ENCODE data around the gene DRD1. TPM values are rescaled to one million over a fixed set of nuclear protein-coding genes. Genes with fewer than 3 reads are reported as not detected.
"Not testable (repeated sequence)": the region's sequence is repeated elsewhere in the genome, so short reads cannot be mapped to it uniquely, and the experiment has no call there.

The DRD1 gene
- total and polyA plus RNA-seq, 7 experiments from 2014 or later: not detected

GRCh38 chr5:175446378-175446777, 2.4 kb upstream of the DRD1 start:
- H3K9me3 Mint-ChIP-seq, H3K4me3 Mint-ChIP-seq, POLR2A ChIA-PET: not testable (repeated sequence)

GRCh38 chr5:175444905-175445456, 999 bp upstream of the DRD1 start:
- no peak overlapping the region for H3K27ac ChIP-seq (ENCODE audit: low read depth, low read length)
- no peak overlapping the region for H3K4me3 ChIP-seq (ENCODE audit: low read length)
- DNase-seq: no peak
- no peaks in the 10 kb centered on the region for H3K9me3 ChIP-seq (ENCODE audit: control insufficient read depth in 2 of 3, low read length in 3 of 3)
- POLR2A ChIA-PET: no interaction called here
- no peaks in the 10 kb centered on the region for H3K36me3 Mint-ChIP-seq
- intact Hi-C loops (cut with micrococcal nuclease): loop anchor here (1.0 kb wide), 1 partner anchor 494 kb away; no protein-coding TSS in a partner anchor
- peak overlapping the region; percentile 42 to 86 (median 77) for H3K4me3 Mint-ChIP-seq
- no peak overlapping the region for H3K27ac Mint-ChIP-seq
- H3K27me3 ChIP-seq (ENCODE audit: control insufficient read depth in 2 of 2, insufficient read depth in 2 of 2, low read length in 2 of 2): peaks cover 3 to 12% of the 10 kb centered on the region in 2 donors
- no peaks in the 10 kb centered on the region for H3K36me3 ChIP-seq (ENCODE audit: control insufficient read depth in 2 of 3, insufficient read depth in 3 of 3, low read length in 3 of 3)
- peaks cover 49 to 85% (median 51%) of the 10 kb centered on the region in 5 donors for H3K27me3 Mint-ChIP-seq
- H3K4me1 Mint-ChIP-seq: peaks cover 0 to 14% (median 7%) of the 10 kb centered on the region in 7 donors
- CTCF ChIA-PET: interaction anchor here (0.7 to 1.5 kb wide), 2 partner anchors 491 to 496 kb away, joined by 3 to 13 read pairs; no protein-coding TSS in a partner anchor
- peaks cover 0 to 5% of the 10 kb centered on the region in 2 donors for H3K4me1 ChIP-seq (ENCODE audit: control insufficient read depth in 2 of 2, insufficient read depth in 2 of 2, low read length in 2 of 2)
- no peak for ATAC-seq
- H3K9me3 Mint-ChIP-seq: no peaks in the 10 kb centered on the region

More at GRCh38 chr5:175446378-175446777, 2.4 kb upstream of the DRD1 start:
- H3K36me3 ChIP-seq (ENCODE audit: control insufficient read depth in 2 of 3, insufficient read depth in 3 of 3, low read length in 3 of 3); H3K36me3 Mint-ChIP-seq; H3K4me3 ChIP-seq (ENCODE audit: low read length); H3K27ac ChIP-seq (ENCODE audit: low read depth, low read length); H3K4me1 ChIP-seq (ENCODE audit: control insufficient read depth in 2 of 2, insufficient read depth in 2 of 2, low read length in 2 of 2); ATAC-seq; H3K27ac Mint-ChIP-seq; DNase-seq; H3K9me3 ChIP-seq (ENCODE audit: control insufficient read depth in 2 of 3, low read length in 3 of 3); intact Hi-C loops (cut with micrococcal nuclease); CTCF ChIA-PET: not testable (repeated sequence)
- H3K4me1 Mint-ChIP-seq: peaks cover 0 to 14% (median 7%) of the 10 kb centered on the region in 7 donors
- peaks cover 3 to 12% of the 10 kb centered on the region in 2 donors for H3K27me3 ChIP-seq (ENCODE audit: control insufficient read depth in 2 of 2, insufficient read depth in 2 of 2, low read length in 2 of 2)
- peaks cover 48 to 86% (median 59%) of the 10 kb centered on the region in 5 donors for H3K27me3 Mint-ChIP-seq

GRCh38 chr5:175443514-175444059, 395 bp downstream of the DRD1 start:
- no peak overlapping the region for H3K27ac Mint-ChIP-seq
- peaks cover 3 to 12% of the 10 kb centered on the region in 2 donors for H3K27me3 ChIP-seq (ENCODE audit: control insufficient read depth in 2 of 2, insufficient read depth in 2 of 2, low read length in 2 of 2)
- H3K27ac ChIP-seq (ENCODE audit: low read depth, low read length): no peak overlapping the region
- ChIA-PET POLR2A (no interaction called here), CTCF (interaction anchor here (0.6 to 1.5 kb wide), 4 partner anchors 17 to 1416 kb away, joined by 3 to 13 read pairs (median 4); no protein-coding TSS in a partner anchor)
- ATAC-seq: no peak
- H3K9me3 ChIP-seq (ENCODE audit: control insufficient read depth in 2 of 3, low read length in 3 of 3): no peaks in the 10 kb centered on the region
- peaks cover 0 to 14% (median 7%) of the 10 kb centered on the region in 7 donors for H3K4me1 Mint-ChIP-seq
- no peaks in the 10 kb centered on the region for H3K36me3 Mint-ChIP-seq
- intact Hi-C loops (cut with micrococcal nuclease): loop anchor here (1.0 kb wide), 1 partner anchor 492 kb away; no protein-coding TSS in a partner anchor
- H3K4me3 ChIP-seq (ENCODE audit: low read length): no peak overlapping the region
- H3K27me3 Mint-ChIP-seq: peaks cover 49 to 82% (median 55%) of the 10 kb centered on the region in 5 donors
- peak overlapping the region in 5 of 10 donors; percentile 39 to 67 (median 50) for H3K4me3 Mint-ChIP-seq
- H3K4me1 ChIP-seq (ENCODE audit: control insufficient read depth in 2 of 2, insufficient read depth in 2 of 2, low read length in 2 of 2): peaks cover 0 to 5% of the 10 kb centered on the region in 2 donors
- DNase-seq: no peak
- H3K9me3 Mint-ChIP-seq: no peaks in the 10 kb centered on the region
- no peaks in the 10 kb centered on the region for H3K36me3 ChIP-seq (ENCODE audit: control insufficient read depth in 2 of 3, insufficient read depth in 3 of 3, low read length in 3 of 3)

GRCh38 chr5:175438234-175438857, 5.6 kb downstream of the DRD1 start:
- H3K27me3 Mint-ChIP-seq: peaks cover 38 to 65% (median 59%) of the 10 kb centered on the region in 5 donors

GRCh38 chr5:175436359-175436758, 7.6 kb downstream of the DRD1 start:
- CTCF ChIA-PET: no interaction called here
- Mint-ChIP-seq H3K36me3 (no peaks in the 10 kb centered on the region), H3K4me1 (no peaks in the 10 kb centered on the region), H3K27me3 (peaks cover 19 to 53% (median 43%) of the 10 kb centered on the region in 5 donors), H3K27ac (no peak overlapping the region), H3K4me3 (no peak overlapping the region), H3K9me3 (no peaks in the 10 kb centered on the region)
- Histone ChIP-seq H3K36me3 (ENCODE audit: control insufficient read depth in 2 of 3, insufficient read depth in 3 of 3, low read length in 3 of 3) (no peaks in the 10 kb centered on the region), H3K4me3 (ENCODE audit: low read length) (no peak overlapping the region), H3K9me3 (ENCODE audit: control insufficient read depth in 2 of 3, low read length in 3 of 3) (no peaks in the 10 kb centered on the region), H3K27me3 (ENCODE audit: control insufficient read depth in 2 of 2, insufficient read depth in 2 of 2, low read length in 2 of 2) (no peaks in the 10 kb centered on the region), H3K4me1 (ENCODE audit: control insufficient read depth in 2 of 2, insufficient read depth in 2 of 2, low read length in 2 of 2) (no peaks in the 10 kb centered on the region), H3K27ac (ENCODE audit: low read depth, low read length) (no peak overlapping the region)
- no peak for DNase-seq
- intact Hi-C loops (cut with micrococcal nuclease): no loop called here
- POLR2A ChIA-PET: no interaction called here
- no peak for ATAC-seq

More at GRCh38 chr5:175438234-175438857, 5.6 kb downstream of the DRD1 start:
- Histone ChIP-seq H3K36me3 (ENCODE audit: control insufficient read depth in 2 of 3, insufficient read depth in 3 of 3, low read length in 3 of 3) (no peaks in the 10 kb centered on the region), H3K4me1 (ENCODE audit: control insufficient read depth in 2 of 2, insufficient read depth in 2 of 2, low read length in 2 of 2) (no peaks in the 10 kb centered on the region), H3K4me3 (ENCODE audit: low read length) (no peak overlapping the region), H3K9me3 (ENCODE audit: control insufficient read depth in 2 of 3, low read length in 3 of 3) (no peaks in the 10 kb centered on the region), H3K27me3 (ENCODE audit: control insufficient read depth in 2 of 2, insufficient read depth in 2 of 2, low read length in 2 of 2) (peaks cover 0 to under 1% of the 10 kb centered on the region in 2 donors), H3K27ac (ENCODE audit: low read depth, low read length) (no peak overlapping the region)
- ChIA-PET POLR2A (no interaction called here), CTCF (no interaction called here)
- Mint-ChIP-seq H3K36me3 (no peaks in the 10 kb centered on the region), H3K27ac (no peak overlapping the region), H3K4me3 (no peak overlapping the region), H3K9me3 (no peaks in the 10 kb centered on the region), H3K4me1 (peaks cover 0 to 2% (median 0%) of the 10 kb centered on the region in 7 donors)
- ATAC-seq: no peak
- no peak for DNase-seq
- intact Hi-C loops (cut with micrococcal nuclease): no loop called here

GRCh38 chr5:175434800-175435199, 9.2 kb downstream of the DRD1 start:
- no peaks in the 10 kb centered on the region for H3K4me1 Mint-ChIP-seq

More at GRCh38 chr5:175434800-175435199, 9.2 kb downstream of the DRD1 start:
- ATAC-seq (no peak), DNase-seq (no peak)
- Mint-ChIP-seq H3K36me3 (no peaks in the 10 kb centered on the region), H3K4me3 (no peak overlapping the region), H3K27me3 (peaks cover 23 to 52% (median 32%) of the 10 kb centered on the region in 5 donors), H3K27ac (no peak overlapping the region), H3K9me3 (peaks cover 0 to 3% (median 0%) of the 10 kb centered on the region in 11 donors)
- ChIA-PET CTCF (no interaction called here), POLR2A (no interaction called here)
- Histone ChIP-seq H3K27ac (ENCODE audit: low read depth, low read length) (no peak overlapping the region), H3K27me3 (ENCODE audit: control insufficient read depth in 2 of 2, insufficient read depth in 2 of 2, low read length in 2 of 2) (peaks cover 0 to 3% of the 10 kb centered on the region in 2 donors), H3K9me3 (ENCODE audit: control insufficient read depth in 2 of 3, low read length in 3 of 3) (no peaks in the 10 kb centered on the region), H3K36me3 (ENCODE audit: control insufficient read depth in 2 of 3, insufficient read depth in 3 of 3, low read length in 3 of 3) (no peaks in the 10 kb centered on the region), H3K4me1 (ENCODE audit: control insufficient read depth in 2 of 2, insufficient read depth in 2 of 2, low read length in 2 of 2) (no peaks in the 10 kb centered on the region), H3K4me3 (ENCODE audit: low read length) (no peak overlapping the region)
- intact Hi-C loops (cut with micrococcal nuclease): no loop called here

Measured in naive thymus-derived CD4-positive, alpha-beta T cell (primary cell).